Heart left ventricle (tissue), 16 donors: ENCODE data around the gene MAP3K4. TPM values are rescaled to one million over a fixed set of nuclear protein-coding genes. Genes with fewer than 3 reads are reported as not detected.

Experiments used
- ATAC-seq, 4 donors: fragments of 200-7000 bp; cut with Tn5 transposase; one replicate each; pipeline ENCODE4 v1.9.1; 2020 to 2022; ENCODE audit warnings: moderate library complexity in 4 of 4, mild to moderate bottlenecking in 3 of 4, moderate number of reproducible peaks in 1 of 4
- DNase-seq, 5 donors: peaks; one replicate each; pipeline ENCODE4 v3.0.0-alpha.2; 2020
- H3K27ac ChIP-seq, 12 donors: fragments of 200-600 bp; sonication (generic) in 4 of 12; one replicate each; pipeline versions ENCODE4 v1.5.0 to v1.8.0; 2016 to 2022; ENCODE audit warnings: mild to moderate bottlenecking in 2 of 12
- H3K27me3 ChIP-seq, 9 donors: fragments of 200-600 bp; sonication (generic) in 2 of 9; one replicate each; pipeline versions ENCODE4 v1.5.1 to v1.8.0; 2016 to 2022; ENCODE audit warnings: mild to moderate bottlenecking in 3 of 9
- H3K36me3 ChIP-seq, 9 donors: fragments of 200-600 bp; sonication (generic) in 2 of 9; one replicate each; pipeline versions ENCODE4 v1.5.0 to v1.8.0; 2018 to 2022; ENCODE audit warnings: mild to moderate bottlenecking in 2 of 9
- H3K4me1 ChIP-seq, 12 donors: fragments of 200-600 bp; sonication (generic) in 4 of 12; one replicate each; pipeline versions ENCODE4 v1.5.0 to v1.8.0; 2016 to 2022; ENCODE audit warnings: mild to moderate bottlenecking in 3 of 12
- H3K4me3 ChIP-seq, 12 donors: fragments of 200-600 bp; sonication (generic) in 4 of 12; one replicate each; pipeline versions ENCODE4 v1.5.0 to v1.8.0; 2017 to 2022; ENCODE audit warnings: mild to moderate bottlenecking in 9 of 12, moderate library complexity in 4 of 12
- H3K9me3 ChIP-seq, 12 donors: fragments of 200-600 bp; sonication (generic) in 4 of 12; one replicate each; pipeline versions ENCODE4 v1.5.0 to v1.8.0; 2016 to 2022; ENCODE audit warnings: mild to moderate bottlenecking in 1 of 12
- CTCF ChIP-seq, 12 donors: fragments of 200-600 bp; sonication (generic) in 4 of 12; IDR thresholded peaks; one replicate each; pipeline versions ENCODE4 v1.5.0 to v1.8.0; 2018 to 2022; ENCODE audit warnings: antibody characterized with exemption in 12 of 12, mild to moderate bottlenecking in 5 of 12
- POLR2A ChIP-seq, 2 donors: fragments of 450-650 bp; IDR thresholded peaks; one replicate each; pipeline ENCODE4 v1.6.1; 2017; ENCODE audit warnings: antibody characterized with exemption in 2 of 2, mild to moderate bottlenecking in 2 of 2, moderate library complexity in 2 of 2
- WGBS, 4 donors: extraction: QIAGEN DNeasy Blood & Tissue Kit in 2 of 4; methylation state at CpG; one replicate each; pipeline versions ENCODE4 v1.1.5 to v1.1.7; 2013 to 2018; 5-methylcytosine and 5-hydroxymethylcytosine counted together
- intact Hi-C, 10 donors: fragments of 100-400 bp; cut with DNase I; formaldehyde crosslinking; loops; one replicate each; pipeline versions ENCODE4 v1.11.1 to v1.14.2; 2022
- polyA plus RNA-seq, 2 donors: library from polyadenylated mRNA; stranded (reverse); fragments of 200-250 nt; gene quantifications; one replicate each; pipeline ENCODE4 v1.2.3, GENCODE V29; 2013
- total RNA-seq, 9 donors: library from RNA; depleted of rRNA in 2 of 9; stranded (reverse); fragments of >200 nt in 2 of 9; fragmentation: NEBNext Ultra II Directional in 3 of 9; extraction: Animal tissue kit (Norgen Biotek cat#: 25700) in 3 of 9; gene quantifications; one replicate each; pipeline versions ENCODE4 v1.1.0 to v1.2.4, GENCODE V29; 2016 to 2023
- donor health status: ischemic (EF 13 %, LVEDD 7.1; RV severe dilation, severe dysfunction).
- donor health status: healthy with polysubstance abuse.
- donor health status: DM: no; HTN: yes; CAD: no.
- donor health status: DM: no; HTN: no; CAD: no.
- donor health status: ischemic (EF 25% LVEDD 6.9; RV normal size, moderate dysfunction).
- donor health status: ischemic (EF 25% LVEDD 5.7; RV mildly dilated, moderate dysfunction).
- donor health status: healthy.
- donor health status: DM: yes; HTN: yes; CAD: no.
- donor health status: ischemic (EF 35%, LVEDD 5.7; RV mildly dilated, moderate dysfunction).
- donor health status: nonischemic (EF 11% LVEDD 7.7; RV severe dilation, severe dysfunction).
- donor health status: DM: yes; HTN: yes; CAD: no.
- donor health status: PGD.
- donor health status: ischemic (EF 29% LVEDD 5.4; RV normal size, mild dysfunction).
- donor health status: nonischemic (EF 23%, LVEDD 6.1; RV moderate dilation, normal function).

Gene MAP3K4
- total and polyA plus RNA-seq, 11 donors: 9.2 to 39.1 (median 28.4) TPM

GRCh38 chr6:161105408-161105807 is 113.8 kb downstream of the MAP3K4 start:
- intact Hi-C loops: loop anchor here in 4 of 10 donors (10.0 kb wide), 1 partner anchor 269 kb away; no protein-coding TSS in a partner anchor
- Histone ChIP-seq H3K9me3 (no peaks in the 10 kb centered on the region), H3K27me3 (no peaks in the 10 kb centered on the region), H3K27ac (no peak overlapping the region), H3K36me3 (peaks cover 0 to 100% (median 94%) of the 10 kb centered on the region in 9 donors), H3K4me3 (no peak overlapping the region), H3K4me1 (no peaks in the 10 kb centered on the region)
- 97 to 99% (median 98%) methylated on average over 2 of the region's 2 CpGs for WGBS, 4 donors
- no peak for DNase-seq
- ATAC-seq: no peak
- TF ChIP-seq POLR2A (IDR thresholded peaks at IDR 0.05): no peak
- TF ChIP-seq CTCF (IDR thresholded peaks at IDR 0.05): no peak

DNA sequence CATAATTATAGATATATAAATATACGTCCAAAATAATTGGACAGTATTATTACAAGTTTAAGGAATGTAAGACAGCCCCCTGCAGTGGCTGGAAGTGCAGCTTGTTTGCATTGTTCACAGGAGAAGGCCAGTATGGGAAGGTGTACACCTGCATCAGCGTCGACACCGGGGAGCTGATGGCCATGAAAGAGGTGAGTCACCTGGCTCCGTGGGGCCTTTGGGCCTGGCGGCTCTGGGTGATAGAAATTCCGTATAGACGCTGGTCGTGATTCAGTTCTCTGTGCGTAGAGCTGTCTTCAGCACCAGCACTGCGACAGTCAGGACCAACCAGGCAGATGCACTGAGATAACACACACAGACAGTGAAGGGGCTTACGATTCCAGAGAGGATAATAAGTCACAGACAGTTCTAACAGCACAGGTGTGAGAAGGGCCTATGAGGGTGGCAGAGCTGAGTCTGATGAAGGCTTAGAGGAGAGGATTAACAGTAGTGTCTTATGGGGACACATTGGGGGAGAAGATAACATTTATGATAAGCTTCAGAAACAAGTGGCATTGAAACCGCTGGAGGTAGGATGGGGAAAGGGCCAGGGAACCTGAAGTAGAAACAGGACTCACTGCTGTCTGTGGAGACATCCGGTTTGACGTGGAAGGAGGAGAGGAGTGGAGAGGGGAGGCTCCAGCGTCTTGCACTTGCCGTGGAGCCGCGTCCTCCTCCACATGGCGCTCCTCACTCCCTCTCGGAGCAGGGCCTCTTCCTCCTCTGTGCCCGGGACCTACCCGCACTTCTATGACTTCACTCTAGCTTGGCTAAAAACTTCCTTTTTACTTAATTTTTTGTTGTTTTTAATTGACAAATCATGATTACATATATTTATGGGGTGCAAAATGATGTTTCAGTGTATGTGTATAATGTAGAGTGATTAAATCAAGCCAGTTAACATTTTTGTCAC is 116.5 kb downstream of the MAP3K4 start:
- intact Hi-C loops: loop anchor here in 4 of 10 donors (10.0 kb wide), 1 partner anchor 267 kb away; no protein-coding TSS in a partner anchor

GRCh38 chr6:161108916-161109315 is 117.3 kb downstream of the MAP3K4 start:
- Histone ChIP-seq H3K4me1 (no peaks in the 10 kb centered on the region), H3K36me3 (peaks cover 0 to 100% (median 98%) of the 10 kb centered on the region in 9 donors), H3K4me3 (no peak overlapping the region), H3K9me3 (no peaks in the 10 kb centered on the region), H3K27me3 (no peaks in the 10 kb centered on the region), H3K27ac (peak overlapping the region in 1 of 12 donors; percentile 50)
- intact Hi-C loops: loop anchor here in 4 of 10 donors (10.0 kb wide), 1 partner anchor 266 kb away; no protein-coding TSS in a partner anchor
- ATAC-seq (no peak), DNase-seq (no peak)
- TF ChIP-seq CTCF (IDR thresholded peaks at IDR 0.05) (no peak), POLR2A (IDR thresholded peaks at IDR 0.05) (no peak)
- WGBS, 4 donors: 92 to 94% (median 93%) methylated on average over 5 of the region's 5 CpGs

More for the DNA sequence above, 116.5 kb downstream of the MAP3K4 start:
- Histone ChIP-seq H3K27me3 (no peaks in the 10 kb centered on the region), H3K4me3 (no peak overlapping the region), H3K27ac (peak overlapping the region in 1 of 12 donors; percentile 50), H3K4me1 (no peaks in the 10 kb centered on the region), H3K36me3 (peaks cover 0 to 100% (median 98%) of the 10 kb centered on the region in 9 donors), H3K9me3 (no peaks in the 10 kb centered on the region)
- WGBS, 4 donors: 92 to 95% (median 94%) methylated on average over 23 of the region's 23 CpGs
- ATAC-seq (no peak), DNase-seq (no peak)
- TF ChIP-seq POLR2A (IDR thresholded peaks at IDR 0.05) (no peak), CTCF (IDR thresholded peaks at IDR 0.05) (no peak)

GRCh38 chr6:161109366-161109765 is 117.8 kb downstream of the MAP3K4 start:
- Histone ChIP-seq H3K27ac (peak overlapping the region in 1 of 12 donors; percentile 50), H3K36me3 (peaks cover 0 to 100% (median 98%) of the 10 kb centered on the region in 9 donors), H3K9me3 (no peaks in the 10 kb centered on the region), H3K4me3 (no peak overlapping the region), H3K4me1 (no peaks in the 10 kb centered on the region), H3K27me3 (no peaks in the 10 kb centered on the region)
- TF ChIP-seq POLR2A (IDR thresholded peaks at IDR 0.05): no peak
- no peak for TF ChIP-seq CTCF (IDR thresholded peaks at IDR 0.05)
- intact Hi-C loops: loop anchor here in 4 of 10 donors (10.0 kb wide), 1 partner anchor 265 kb away; no protein-coding TSS in a partner anchor
- DNase-seq (no peak), ATAC-seq (no peak)
- WGBS, 4 donors: 77 to 86% (median 83%) methylated on average over 4 of the region's 4 CpGs
